H1 (cell line): ENCODE results near the gene RIF1. TPM values are rescaled to one million over a fixed set of nuclear protein-coding genes. Genes with fewer than 3 reads are reported as not detected.

Experiments used
- FOSL1 ChIP-seq: IDR thresholded peaks from 2 replicates; pipeline ENCODE4 v1.6.1; 2011; ENCODE audit warnings: mild to moderate bottlenecking, low read depth, low read length, moderate library complexity; ENCODE audit not compliant: insufficient read depth
- MAFK ChIP-seq: IDR thresholded peaks from 2 replicates; pipeline ENCODE4 v1.6.1; 2012; ENCODE audit warnings: low read depth, mild to moderate bottlenecking, improper control_type of control experiment, low read length
- NRF1 ChIP-seq: IDR thresholded peaks from 2 replicates; pipeline ENCODE4 v1.6.1; 2011; ENCODE audit warnings: mild to moderate bottlenecking, low read depth, low read length, improper control_type of control experiment
- SP4 ChIP-seq: IDR thresholded peaks from 2 replicates; pipeline ENCODE4 v1.6.1; 2012; ENCODE audit warnings: low read length, inconsistent platforms
- TCF12 ChIP-seq: IDR thresholded peaks from 2 replicates; pipeline ENCODE4 v1.6.1; 2011; ENCODE audit warnings: low read depth, mild to moderate bottlenecking, low read length
- polyA plus RNA-seq, 7 experiments: library from polyadenylated mRNA; depleted of rRNA in 3 of 7; stranded (reverse) in 5 of 7; unstranded in 2 of 7; fragments of >200 nt in 5 of 7; fragments of 200-250 nt in 2 of 7; gene quantifications; 1 replicate in 5 of 7; 2 replicates in 1 of 7; 4 replicates in 1 of 7; pipeline versions ENCODE4 v1.2.1 to v1.2.3, GENCODE V29; 2011 to 2013; ENCODE audit warnings: missing spikeins in 2 of 7, mixed read lengths in 2 of 7
- total RNA-seq: library from RNA; stranded (reverse); fragmentation: NEBNext Ultra II Directional; extraction: Animal tissue kit (Norgen Biotek cat#: 25700); gene quantifications from 2 replicates; pipeline ENCODE4 v1.2.1, GENCODE V29; 2021
- TF ChIP-seq, protein P1 (sequence below), 3 experiments: IDR thresholded peaks; 1 replicate in 2 of 3; 2 replicates in 1 of 3; pipeline versions ENCODE4 v1.5.1 to v1.6.1; 2011; ENCODE audit warnings: low read length in 3 of 3, mild to moderate bottlenecking in 3 of 3, inconsistent platforms in 2 of 3, low read depth in 1 of 3, moderate library complexity in 1 of 3; ENCODE audit not compliant: insufficient read depth in 1 of 3; ENCODE audit errors: control extremely low read depth in 1 of 3

Gene RIF1
- total and polyA plus RNA-seq, 2 of the 8 experiments (the other 6 are each of a cell fraction or from before 2014, with no cell fraction given) = 9.5 to 104 TPM

- TF ChIP-seq, protein P1, sequence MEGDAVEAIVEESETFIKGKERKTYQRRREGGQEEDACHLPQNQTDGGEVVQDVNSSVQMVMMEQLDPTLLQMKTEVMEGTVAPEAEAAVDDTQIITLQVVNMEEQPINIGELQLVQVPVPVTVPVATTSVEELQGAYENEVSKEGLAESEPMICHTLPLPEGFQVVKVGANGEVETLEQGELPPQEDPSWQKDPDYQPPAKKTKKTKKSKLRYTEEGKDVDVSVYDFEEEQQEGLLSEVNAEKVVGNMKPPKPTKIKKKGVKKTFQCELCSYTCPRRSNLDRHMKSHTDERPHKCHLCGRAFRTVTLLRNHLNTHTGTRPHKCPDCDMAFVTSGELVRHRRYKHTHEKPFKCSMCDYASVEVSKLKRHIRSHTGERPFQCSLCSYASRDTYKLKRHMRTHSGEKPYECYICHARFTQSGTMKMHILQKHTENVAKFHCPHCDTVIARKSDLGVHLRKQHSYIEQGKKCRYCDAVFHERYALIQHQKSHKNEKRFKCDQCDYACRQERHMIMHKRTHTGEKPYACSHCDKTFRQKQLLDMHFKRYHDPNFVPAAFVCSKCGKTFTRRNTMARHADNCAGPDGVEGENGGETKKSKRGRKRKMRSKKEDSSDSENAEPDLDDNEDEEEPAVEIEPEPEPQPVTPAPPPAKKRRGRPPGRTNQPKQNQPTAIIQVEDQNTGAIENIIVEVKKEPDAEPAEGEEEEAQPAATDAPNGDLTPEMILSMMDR (IDR thresholded peaks at IDR 0.05; ENCODE audit: control extremely low read depth in 1 of 3, insufficient read depth in 1 of 3, low read depth in 1 of 3, low read length in 3 of 3) = no peak
- TF ChIP-seq TCF12 = no peak
- TF ChIP-seq SP4 = no peak
- no peak for TF ChIP-seq MAFK
- no peak for TF ChIP-seq NRF1
- no peak for TF ChIP-seq FOSL1
Observed at GRCh38 chr2:151379169-151379568, 30.5 kb upstream of the RIF1 start (continued).
